Ovary (tissue), 3 donors: ENCODE measurements around the gene NEO1.

ENCODE experiments used
- EP300 ChIP-seq: sonication (generic); formaldehyde crosslinking; IDR thresholded peaks from one replicate; pipeline ENCODE4 v1.6.1; 2017; ENCODE audit warnings: antibody characterized with exemption
- TF ChIP-seq, protein P1 (sequence below), 3 donors: fragments of 450-650 bp in 2 of 3; fragments of 200-600 bp in 1 of 3; IDR thresholded peaks; one replicate each; pipeline versions ENCODE4 v1.5.1 to v1.8.0; 2016 to 2022; ENCODE audit warnings: antibody characterized with exemption in 3 of 3, mild to moderate bottlenecking in 1 of 3
- donor health status: DM: no; HTN: no; CAD: no.

DNA sequence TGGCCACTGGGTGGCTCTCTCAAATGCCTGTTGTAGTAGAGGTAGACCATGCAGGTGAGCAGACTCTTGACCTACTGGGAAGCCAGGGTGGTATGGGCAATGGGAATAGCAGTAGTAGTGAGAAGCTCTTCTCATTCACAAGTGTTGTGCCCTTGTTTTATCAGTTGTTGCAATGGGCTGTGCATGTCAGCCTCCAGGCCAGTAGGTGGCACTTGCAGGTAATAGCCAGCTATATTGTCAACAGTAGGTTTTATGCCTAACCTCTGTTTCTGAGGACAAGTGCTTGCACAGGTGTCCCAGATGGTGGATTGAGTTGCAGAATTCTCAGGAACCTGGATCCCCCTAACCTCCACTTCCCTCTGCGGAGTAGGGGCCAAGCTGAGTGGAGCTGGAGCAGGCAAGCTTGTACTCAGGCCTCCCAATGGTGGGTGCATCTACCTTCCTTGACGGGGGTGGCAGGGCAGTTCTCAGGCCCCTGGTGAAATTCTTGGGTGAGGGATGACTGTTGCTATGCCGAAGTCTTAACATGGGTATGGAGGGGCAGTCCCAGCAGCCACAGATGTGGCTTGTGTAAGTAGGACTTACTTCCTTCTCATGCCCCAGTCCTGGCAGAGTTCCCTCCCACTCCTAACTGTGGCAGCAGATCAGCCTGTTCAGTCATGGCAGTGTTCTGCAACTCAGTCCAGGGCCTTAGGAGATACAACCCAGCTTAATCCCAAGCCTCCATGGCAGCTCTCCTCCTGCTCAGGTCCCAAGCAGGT lies 104.3 kb downstream of the NEO1 start:
- TF ChIP-seq, protein P1, sequence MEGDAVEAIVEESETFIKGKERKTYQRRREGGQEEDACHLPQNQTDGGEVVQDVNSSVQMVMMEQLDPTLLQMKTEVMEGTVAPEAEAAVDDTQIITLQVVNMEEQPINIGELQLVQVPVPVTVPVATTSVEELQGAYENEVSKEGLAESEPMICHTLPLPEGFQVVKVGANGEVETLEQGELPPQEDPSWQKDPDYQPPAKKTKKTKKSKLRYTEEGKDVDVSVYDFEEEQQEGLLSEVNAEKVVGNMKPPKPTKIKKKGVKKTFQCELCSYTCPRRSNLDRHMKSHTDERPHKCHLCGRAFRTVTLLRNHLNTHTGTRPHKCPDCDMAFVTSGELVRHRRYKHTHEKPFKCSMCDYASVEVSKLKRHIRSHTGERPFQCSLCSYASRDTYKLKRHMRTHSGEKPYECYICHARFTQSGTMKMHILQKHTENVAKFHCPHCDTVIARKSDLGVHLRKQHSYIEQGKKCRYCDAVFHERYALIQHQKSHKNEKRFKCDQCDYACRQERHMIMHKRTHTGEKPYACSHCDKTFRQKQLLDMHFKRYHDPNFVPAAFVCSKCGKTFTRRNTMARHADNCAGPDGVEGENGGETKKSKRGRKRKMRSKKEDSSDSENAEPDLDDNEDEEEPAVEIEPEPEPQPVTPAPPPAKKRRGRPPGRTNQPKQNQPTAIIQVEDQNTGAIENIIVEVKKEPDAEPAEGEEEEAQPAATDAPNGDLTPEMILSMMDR (IDR thresholded peaks at IDR 0.05): no peak
- TF ChIP-seq EP300: no peak
